Liver (tissue), 3 donors: ENCODE data around the gene TPH1.

Experiments used
- HNF4A ChIP-seq, 2 donors: conservative IDR thresholded peaks; 2 replicates each; pipeline ENCODE4 v1.6.1; 2016; ENCODE audit warnings: antibody characterized with exemption in 2 of 2, mild to moderate bottlenecking in 2 of 2
- MAX ChIP-seq: IDR thresholded peaks from 2 replicates; pipeline ENCODE4 v1.6.1; 2016; ENCODE audit warnings: antibody characterized with exemption
- REST ChIP-seq: IDR thresholded peaks from 2 replicates; pipeline ENCODE4 v1.6.1; 2016; ENCODE audit warnings: antibody characterized with exemption, mild to moderate bottlenecking
- RXRA ChIP-seq, 2 donors: IDR thresholded peaks; 2 replicates each; pipeline ENCODE4 v1.6.1; 2017 to 2018; ENCODE audit warnings: antibody characterized with exemption in 2 of 2, mild to moderate bottlenecking in 1 of 2
- TAF1 ChIP-seq: conservative IDR thresholded peaks from 2 replicates; pipeline ENCODE4 v1.6.1; 2016; ENCODE audit warnings: antibody characterized with exemption, mild to moderate bottlenecking
- TF ChIP-seq, protein P1 (sequence below): fragments of 150-350 bp; IDR thresholded peaks from 2 replicates; pipeline ENCODE4 v1.5.1; 2017; ENCODE audit warnings: improper control_type of control experiment, low read depth, low read length; ENCODE audit not compliant: missing input control
- donor health status: healthy.
- donor health status: healthy.

GRCh38 chr11:18081551-18081950, 35.5 kb upstream of the TPH1 start:
- TF ChIP-seq, protein P1, sequence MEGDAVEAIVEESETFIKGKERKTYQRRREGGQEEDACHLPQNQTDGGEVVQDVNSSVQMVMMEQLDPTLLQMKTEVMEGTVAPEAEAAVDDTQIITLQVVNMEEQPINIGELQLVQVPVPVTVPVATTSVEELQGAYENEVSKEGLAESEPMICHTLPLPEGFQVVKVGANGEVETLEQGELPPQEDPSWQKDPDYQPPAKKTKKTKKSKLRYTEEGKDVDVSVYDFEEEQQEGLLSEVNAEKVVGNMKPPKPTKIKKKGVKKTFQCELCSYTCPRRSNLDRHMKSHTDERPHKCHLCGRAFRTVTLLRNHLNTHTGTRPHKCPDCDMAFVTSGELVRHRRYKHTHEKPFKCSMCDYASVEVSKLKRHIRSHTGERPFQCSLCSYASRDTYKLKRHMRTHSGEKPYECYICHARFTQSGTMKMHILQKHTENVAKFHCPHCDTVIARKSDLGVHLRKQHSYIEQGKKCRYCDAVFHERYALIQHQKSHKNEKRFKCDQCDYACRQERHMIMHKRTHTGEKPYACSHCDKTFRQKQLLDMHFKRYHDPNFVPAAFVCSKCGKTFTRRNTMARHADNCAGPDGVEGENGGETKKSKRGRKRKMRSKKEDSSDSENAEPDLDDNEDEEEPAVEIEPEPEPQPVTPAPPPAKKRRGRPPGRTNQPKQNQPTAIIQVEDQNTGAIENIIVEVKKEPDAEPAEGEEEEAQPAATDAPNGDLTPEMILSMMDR, result no peak
- TF ChIP-seq HNF4A (conservative IDR thresholded peaks at IDR 0.05) (no peak), REST (no peak), MAX (no peak), TAF1 (no peak), RXRA (IDR thresholded peaks at IDR 0.05) (no peak)
